Amniotic epithelial cell (primary cell): ENCODE data around the gene OR2A25.

ENCODE experiments used
- DNase-seq: peaks from one replicate; pipeline ENCODE4 v3.0.0-alpha.2; 2010; ENCODE audit warnings: low read depth

The OR2A25 gene

GRCh38 chr7:144074374-144074773, 4.8 kb downstream of the OR2A25 start:
- DNase-seq = no peak

GRCh38 chr7:144085978-144086377, 16.4 kb downstream of the OR2A25 start, which contains the start of gene OR2A12:
TSS of gene OR2A12 (plus strand) at chr7:144086278. CDS start at chr7:144095108, 8,830 bp downstream.
- no peak for DNase-seq

- DNase-seq = no peak
Observed at GRCh38 chr7:144086730-144087129, 17.1 kb downstream of the OR2A25 start.

GRCh38 chr7:144087230-144087629, 17.6 kb downstream of the OR2A25 start:
- no peak for DNase-seq

GRCh38 chr7:144090667-144091066, 21.1 kb downstream of the OR2A25 start:
- no peak for DNase-seq

GRCh38 chr7:144098776-144099175, 29.2 kb downstream of the OR2A25 start:
- DNase-seq = no peak

- no peak for DNase-seq
Observed at GRCh38 chr7:144100607-144101006, 31.0 kb downstream of the OR2A25 start.

- no peak for DNase-seq
Observed at GRCh38 chr7:144102041-144102440, 32.4 kb downstream of the OR2A25 start.

GRCh38 chr7:144105211-144105610, 35.6 kb downstream of the OR2A25 start:
- no peak for DNase-seq

GRCh38 chr7:144109283-144109682, 39.7 kb downstream of the OR2A25 start, which contains the start of gene OR2A2:
TSS of gene OR2A2 (plus strand) at chr7:144109583. CDS start at chr7:144109583, 0 bp downstream.
- DNase-seq = no peak

- no peak for DNase-seq
Observed at GRCh38 chr7:144110272-144110671, 40.7 kb downstream of the OR2A25 start.

GRCh38 chr7:144113651-144114050, 44.0 kb downstream of the OR2A25 start:
- DNase-seq = no peak

- no peak for DNase-seq
Observed at GRCh38 chr7:144118341-144118740, 48.7 kb downstream of the OR2A25 start.

GRCh38 chr7:144122876-144123275, 53.3 kb downstream of the OR2A25 start, which contains the start of gene OR2A14:
TSS of gene OR2A14 (plus strand) at chr7:144123176. CDS start at chr7:144129113, 5,937 bp downstream.
- no peak for DNase-seq
